Measurements from ENCODE around the gene ADISSP. TPM values are rescaled to one million over a fixed set of nuclear protein-coding genes. Genes with fewer than 3 reads are reported as not detected.

ADISSP gene
- total and polyA plus RNA-seq, 2 donors (not counting 1 experiment from before 2014, with no cell fraction given) = 18.4 to 28.8 TPM

- intact Hi-C loops (cut with micrococcal nuclease) = loop anchor here (1.0 to 2.0 kb wide), 6 partner anchors 8 to 93 kb away; partner anchors contain the start of genes ADISSP, AP5S1, MAVS and PANK2
- peaks cover 17% of the 10 kb centered on the region for H3K79me2 ChIP-seq (ENCODE audit: control insufficient read depth, insufficient read depth, low read length)
- H3K4me2 ChIP-seq (replicated peaks; ENCODE audit: low read depth, low read length, poor library complexity, severe bottlenecking) = peak within 1 kb of the TSS; percentile 99
- H3K9ac ChIP-seq (ENCODE audit: low read length) = peak within 1 kb of the TSS; percentile 96
- peaks cover 4% of the 10 kb centered on the region for H4K20me1 ChIP-seq (ENCODE audit: control insufficient read depth, insufficient read depth, low read length, poor library complexity, severe bottlenecking)
- Mint-ChIP-seq H3K4me3 (peak within 1 kb of the TSS; percentile 97), H3K9me3 (ENCODE audit: insufficient read depth) (no peaks in the 10 kb centered on the region), H3K27me3 (no peaks in the 10 kb centered on the region), H3K4me1 (peaks cover 49% of the 10 kb centered on the region), H3K27ac (peak within 1 kb of the TSS; percentile 98)
- ATAC-seq (ENCODE audit: low read depth) (peak; percentile 76), DNase-seq (peak; percentile 89)
- peak within 1 kb of the TSS; percentile 93 to 97 for H3K27ac ChIP-seq (ENCODE audit: low read length in 2 of 2)
- H3K9me3 ChIP-seq (ENCODE audit: control extremely low read depth in 1 of 3, control insufficient read depth in 2 of 3, insufficient read depth in 1 of 3, low read length in 2 of 3) = no peaks in the 10 kb centered on the region
- POLR2A ChIA-PET = interaction anchor here (0.6 to 1.9 kb wide), 8 partner anchors 9 to 180 kb away, joined by 3 to 16 read pairs (median 7); partner anchors contain the start of genes ADISSP, AP5S1 and CENPB
- CTCF ChIA-PET = interaction anchor here (0.9 to 1.8 kb wide), 3 partner anchors 9 to 24 kb away, joined by 3 to 8 read pairs (median 7); partner anchors contain the start of genes AP5S1 and CENPB
- peak within 1 kb of the TSS; percentile 96 for H2AFZ ChIP-seq (ENCODE audit: insufficient read depth, low read depth, low read length, poor library complexity, severe bottlenecking)
- no peak for TF ChIP-seq EZH2 (IDR thresholded peaks at IDR 0.05; ENCODE audit: borderline replicate concordance, insufficient read depth, low read depth, low read length, poor library complexity, severe bottlenecking)
- TF ChIP-seq CTCF (IDR thresholded peaks at IDR 0.05) = peak; percentile 39
- 2% methylated on average over 43 of the region's 69 CpGs for whole genome bisulfite sequencing (ENCODE audit: insufficient coverage)
- peak within 1 kb of the TSS; percentile 64 to 100 (median 90) for H3K4me3 ChIP-seq (ENCODE audit: control extremely low read depth in 1 of 5, extremely low read depth in 1 of 5, insufficient read depth in 1 of 5, low read depth in 2 of 5, low read length in 4 of 5)
- peaks cover 0 to 7% of the 10 kb centered on the region in 2 experiments for H3K36me3 ChIP-seq (replicated peaks in 1 of 2; ENCODE audit: control extremely low read depth in 1 of 2, control insufficient read depth in 1 of 2, extremely low read depth in 1 of 2, insufficient read depth in 2 of 2, low read length in 1 of 2)
- peaks cover 47 to 52% of the 10 kb centered on the region in 2 donors for H3K4me1 ChIP-seq (ENCODE audit: control insufficient read depth in 2 of 2, insufficient read depth in 2 of 2, low read length in 2 of 2)
- H3K27me3 ChIP-seq (replicated peaks in 1 of 4; ENCODE audit: control extremely low read depth in 1 of 4, control insufficient read depth in 3 of 4, insufficient read depth in 4 of 4, low read length in 3 of 4) = no peaks in the 10 kb centered on the region
Measured at GRCh38 chr20:3795511-3796468, 28.2 kb upstream of the ADISSP start, which contains the start of gene CDC25B. Gene CDC25B, plus strand, starts transcription at chr20:3796310. Its CDS starts 222 bp downstream, at chr20:3796532.

Data from B cell (primary cell).